ENCODE results near the gene GNB1. TPM values are rescaled to one million over a fixed set of nuclear protein-coding genes. Genes with fewer than 3 reads are reported as not detected.

GNB1 gene
- total RNA-seq, 1 experiment from 2014 or later = 400 TPM

- Histone ChIP-seq H3K23me2 (ENCODE audit: insufficient read length, low read depth, low read length, poor library complexity, severe bottlenecking) (no peaks in the 10 kb centered on the region), H3K56ac (ENCODE audit: insufficient read length, low read depth, low read length) (no peak overlapping the region), H2BK12ac (ENCODE audit: insufficient read length, low read depth, low read length) (no peak overlapping the region), H3T11ph (ENCODE audit: low read length) (no peak overlapping the region), H3K14ac (ENCODE audit: insufficient read depth, low read length) (no peak overlapping the region), H2BK120ac (ENCODE audit: low read depth, low read length, poor library complexity, severe bottlenecking) (no peak overlapping the region), H3K27me3 (ENCODE audit: insufficient read depth, low read length) (no peaks in the 10 kb centered on the region), H2AFZ (ENCODE audit: low read length) (no peak overlapping the region), H3K9me3 (ENCODE audit: control insufficient read depth, low read depth, low read length) (no peaks in the 10 kb centered on the region), H3K79me2 (ENCODE audit: insufficient read depth, low read length) (no peaks in the 10 kb centered on the region), H4K91ac (ENCODE audit: insufficient read length, low read depth, low read length) (no peak overlapping the region), H2BK20ac (ENCODE audit: low read depth, low read length, poor library complexity, severe bottlenecking) (no peak overlapping the region), H3K4ac (ENCODE audit: low read depth, low read length) (no peak overlapping the region), H2BK15ac (ENCODE audit: low read depth, low read length) (no peak overlapping the region), H3K27ac (ENCODE audit: insufficient read length, low read depth, low read length) (no peak overlapping the region), H3K4me1 (ENCODE audit: insufficient read depth, low read length) (no peaks in the 10 kb centered on the region), H4K20me1 (ENCODE audit: control insufficient read depth, insufficient read depth, insufficient read length) (no peaks in the 10 kb centered on the region), H4K8ac (replicated peaks; ENCODE audit: insufficient read length, low read depth, low read length) (no peak overlapping the region), H3K23ac (ENCODE audit: insufficient read length, low read depth, low read length) (no peak overlapping the region), H3K18ac (ENCODE audit: insufficient read length, low read depth, low read length) (no peak overlapping the region), H2BK5ac (ENCODE audit: insufficient read length, low read length) (no peak overlapping the region), H3K4me2 (ENCODE audit: insufficient read depth, insufficient read length, low read length) (no peak overlapping the region), H3K9ac (ENCODE audit: extremely low read depth, insufficient read length, low read length) (no peak overlapping the region), H3K79me1 (ENCODE audit: insufficient read depth, low read depth, low read length, poor library complexity, severe bottlenecking) (no peaks in the 10 kb centered on the region), H2AK5ac (ENCODE audit: insufficient read length, low read length) (no peak overlapping the region), H4K5ac (ENCODE audit: insufficient read length, low read depth, low read length) (no peak overlapping the region)
- WGBS (ENCODE audit: extremely low coverage, insufficient read length, low lambda C conversion rate) = no CpG with 5 or more reads among the region's 27 CpGs
- Mint-ChIP-seq H3K36me3 (ENCODE audit: insufficient read depth in 1 of 3, low read depth in 3 of 3) (no peaks in the 10 kb centered on the region), H3K4me3 (no peak overlapping the region), H3K4me1 (peaks cover 0 to 4% of the 10 kb centered on the region in 2 experiments; a peak in 2 of 4 replicates), H3K9me3 (peaks cover 5% of the 10 kb centered on the region in 2 experiments; a peak in 2 of 5 replicates), H3K27me3 (ENCODE audit: low read depth) (peaks cover 4% of the 10 kb centered on the region), H3K27ac (no peak overlapping the region; a peak in 1 of 7 replicates)
- TF ChIP-seq CTCF (conservative IDR thresholded peaks at IDR 0.05) = no peak
- no peak for DNase-seq
These were observed 34.8 kb upstream of the GNB1 start for GRCh38 chr1:1925437-1926345.

Measured in H9 (cell line).